Measurements from ENCODE around the gene B4GALNT1. TPM values are rescaled to one million over a fixed set of nuclear protein-coding genes. Genes with fewer than 3 reads are reported as not detected.

Gene B4GALNT1
- total RNA-seq, 1 experiment from 2014 or later: 0.40 TPM

DNA sequence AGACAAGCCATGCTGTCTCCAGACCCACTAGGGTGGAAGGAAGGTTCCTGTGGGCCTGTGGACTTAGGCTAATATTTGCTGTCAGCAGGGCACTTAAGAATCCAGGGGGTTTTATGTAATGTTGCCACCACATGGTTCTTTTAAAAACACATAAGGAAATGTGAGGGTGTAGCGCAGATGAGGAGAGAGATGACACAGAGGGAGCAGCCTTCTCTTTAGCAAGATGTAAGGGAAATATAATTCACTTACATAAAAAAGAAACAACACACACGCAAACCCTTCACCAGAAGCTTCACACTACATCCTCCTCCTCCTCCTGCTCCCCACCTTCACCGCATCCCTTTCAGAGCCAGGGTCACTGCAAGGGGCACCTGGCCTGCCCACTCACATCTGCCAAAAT is 46.9 kb downstream of the B4GALNT1 start:
- no peak overlapping the region for H3K27ac Mint-ChIP-seq (ENCODE audit: low read depth, unreplicated experiment)
- H3K36me3 Mint-ChIP-seq (ENCODE audit: insufficient read depth, unreplicated experiment): no peaks in the 10 kb centered on the region
- H3K4me1 Mint-ChIP-seq (ENCODE audit: insufficient read depth, unreplicated experiment): no peaks in the 10 kb centered on the region
- no peaks in the 10 kb centered on the region for H3K9me3 Mint-ChIP-seq (ENCODE audit: unreplicated experiment)
- CTCF ChIA-PET: interaction anchor here (0.6 to 7.5 kb wide), 5 partner anchors 21 to 518 kb away, joined by 3 to 72 read pairs (median 24); partner anchors contain the start of genes DTX3 and OS9
- no peak overlapping the region for H3K4me3 Mint-ChIP-seq (ENCODE audit: unreplicated experiment)
- DNase-seq (ENCODE audit: unreplicated experiment): no peak
- H3K27me3 Mint-ChIP-seq (ENCODE audit: insufficient read depth, unreplicated experiment): no peaks in the 10 kb centered on the region
- TF ChIP-seq, protein P1, sequence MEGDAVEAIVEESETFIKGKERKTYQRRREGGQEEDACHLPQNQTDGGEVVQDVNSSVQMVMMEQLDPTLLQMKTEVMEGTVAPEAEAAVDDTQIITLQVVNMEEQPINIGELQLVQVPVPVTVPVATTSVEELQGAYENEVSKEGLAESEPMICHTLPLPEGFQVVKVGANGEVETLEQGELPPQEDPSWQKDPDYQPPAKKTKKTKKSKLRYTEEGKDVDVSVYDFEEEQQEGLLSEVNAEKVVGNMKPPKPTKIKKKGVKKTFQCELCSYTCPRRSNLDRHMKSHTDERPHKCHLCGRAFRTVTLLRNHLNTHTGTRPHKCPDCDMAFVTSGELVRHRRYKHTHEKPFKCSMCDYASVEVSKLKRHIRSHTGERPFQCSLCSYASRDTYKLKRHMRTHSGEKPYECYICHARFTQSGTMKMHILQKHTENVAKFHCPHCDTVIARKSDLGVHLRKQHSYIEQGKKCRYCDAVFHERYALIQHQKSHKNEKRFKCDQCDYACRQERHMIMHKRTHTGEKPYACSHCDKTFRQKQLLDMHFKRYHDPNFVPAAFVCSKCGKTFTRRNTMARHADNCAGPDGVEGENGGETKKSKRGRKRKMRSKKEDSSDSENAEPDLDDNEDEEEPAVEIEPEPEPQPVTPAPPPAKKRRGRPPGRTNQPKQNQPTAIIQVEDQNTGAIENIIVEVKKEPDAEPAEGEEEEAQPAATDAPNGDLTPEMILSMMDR (IDR thresholded peaks at IDR 0.05; ENCODE audit: unreplicated experiment): no peak
- BruUV-seq (replicated peaks): no TSS peak
- POLR2A ChIA-PET: interaction anchor here (0.6 kb wide), 1 partner anchor 159 kb away, joined by 3 read pairs; the partner anchor contains the start of gene TSPAN31
- intact Hi-C loops (cut with micrococcal nuclease): no loop called here

- no peaks in the 10 kb centered on the region for H3K4me1 Mint-ChIP-seq (ENCODE audit: insufficient read depth, unreplicated experiment)
- H3K9me3 Mint-ChIP-seq (ENCODE audit: unreplicated experiment): no peaks in the 10 kb centered on the region
- TF ChIP-seq, protein P1 (IDR thresholded peaks at IDR 0.05; ENCODE audit: unreplicated experiment): no peak
- H3K36me3 Mint-ChIP-seq (ENCODE audit: insufficient read depth, unreplicated experiment): no peaks in the 10 kb centered on the region
- BruUV-seq (replicated peaks): no TSS peak
- DNase-seq (ENCODE audit: unreplicated experiment): no peak
- intact Hi-C loops (cut with micrococcal nuclease): no loop called here
- H3K27me3 Mint-ChIP-seq (ENCODE audit: insufficient read depth, unreplicated experiment): no peaks in the 10 kb centered on the region
- no peak overlapping the region for H3K27ac Mint-ChIP-seq (ENCODE audit: low read depth, unreplicated experiment)
- H3K4me3 Mint-ChIP-seq (ENCODE audit: unreplicated experiment): no peak overlapping the region
- POLR2A ChIA-PET: interaction anchor here (0.6 kb wide), 1 partner anchor 160 kb away, joined by 3 read pairs; the partner anchor contains the start of gene TSPAN31
- CTCF ChIA-PET: interaction anchor here (0.8 to 7.5 kb wide), 15 partner anchors 8 to 416 kb away, joined by 3 to 72 read pairs (median 12); partner anchors contain the start of genes B4GALNT1, DTX3 and OS9
These were observed 47.8 kb downstream of the B4GALNT1 start for GRCh38 chr12:57585156-57585555.

DNA sequence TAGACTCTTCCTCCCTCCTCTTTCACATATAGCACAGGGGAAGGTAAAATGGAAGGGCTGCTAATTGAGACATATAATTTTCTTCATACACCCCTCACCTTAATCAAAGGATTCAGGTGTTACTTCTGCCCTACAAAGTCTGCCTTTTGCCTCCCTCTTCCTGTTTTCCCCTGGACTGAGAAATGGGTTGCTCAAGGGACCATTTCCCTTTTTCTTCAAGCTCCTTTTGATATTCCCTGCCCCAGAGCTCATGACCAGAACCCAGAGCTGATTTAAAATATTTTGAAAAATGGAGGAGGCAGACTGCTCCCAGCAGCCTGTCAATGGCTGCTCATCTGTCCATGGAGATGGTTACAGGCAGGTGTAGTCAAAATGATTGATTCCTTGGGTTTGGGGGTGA is 48.3 kb downstream of the B4GALNT1 start:
- Mint-ChIP-seq H3K27ac (ENCODE audit: low read depth, unreplicated experiment) (no peak overlapping the region), H3K4me1 (ENCODE audit: insufficient read depth, unreplicated experiment) (no peaks in the 10 kb centered on the region), H3K9me3 (ENCODE audit: unreplicated experiment) (no peaks in the 10 kb centered on the region), H3K4me3 (ENCODE audit: unreplicated experiment) (no peak overlapping the region), H3K27me3 (ENCODE audit: insufficient read depth, unreplicated experiment) (no peaks in the 10 kb centered on the region), H3K36me3 (ENCODE audit: insufficient read depth, unreplicated experiment) (no peaks in the 10 kb centered on the region)
- no TSS peak for BruUV-seq (replicated peaks)
- intact Hi-C loops (cut with micrococcal nuclease): no loop called here
- ChIA-PET POLR2A (interaction anchor here (0.6 kb wide), 1 partner anchor 38 kb away, joined by 3 read pairs; the partner anchor contains the start of gene DCTN2), CTCF (interaction anchor here (0.6 to 7.5 kb wide), 19 partner anchors 8 to 415 kb away, joined by 3 to 72 read pairs (median 5); partner anchors contain the start of genes B4GALNT1, DTX3 and OS9)
- no peak for DNase-seq (ENCODE audit: unreplicated experiment)
- TF ChIP-seq, protein P1 (IDR thresholded peaks at IDR 0.05; ENCODE audit: unreplicated experiment): no peak

GRCh38 chr12:57584050-57584449 is 49.0 kb downstream of the B4GALNT1 start:
- Mint-ChIP-seq H3K27me3 (ENCODE audit: insufficient read depth, unreplicated experiment) (no peaks in the 10 kb centered on the region), H3K9me3 (ENCODE audit: unreplicated experiment) (no peaks in the 10 kb centered on the region), H3K4me3 (ENCODE audit: unreplicated experiment) (no peak overlapping the region), H3K4me1 (ENCODE audit: insufficient read depth, unreplicated experiment) (no peaks in the 10 kb centered on the region), H3K27ac (ENCODE audit: low read depth, unreplicated experiment) (no peak overlapping the region), H3K36me3 (ENCODE audit: insufficient read depth, unreplicated experiment) (no peaks in the 10 kb centered on the region)
- CTCF ChIA-PET: interaction anchor here (0.5 to 7.5 kb wide), 39 partner anchors 9 to 893 kb away, joined by 3 to 72 read pairs (median 4); partner anchors contain the start of genes B4GALNT1, DTX3, OS9 and STAC3
- TF ChIP-seq, protein P1 (IDR thresholded peaks at IDR 0.05; ENCODE audit: unreplicated experiment): no peak
- POLR2A ChIA-PET: interaction anchor here (0.6 to 2.3 kb wide), 5 partner anchors 8 to 109 kb away, joined by 3 to 10 read pairs (median 3); partner anchors contain the start of genes DCTN2 and PIP4K2C
- BruUV-seq (replicated peaks): no TSS peak
- intact Hi-C loops (cut with micrococcal nuclease): no loop called here
- DNase-seq (ENCODE audit: unreplicated experiment): no peak
